Ascending aorta (tissue), 2 donors: ENCODE results near the gene RNF213. TPM values are rescaled to one million over a fixed set of nuclear protein-coding genes. Genes with fewer than 3 reads are reported as not detected.

ENCODE experiments used
- DNase-seq, 2 donors: peaks; one replicate each; pipeline ENCODE4 v3.0.0-alpha.2; 2019; ENCODE audit warnings: low spot score in 2 of 2
- H3K27ac ChIP-seq, 2 donors: fragments of 200-600 bp; sonication (generic); one replicate each; pipeline ENCODE4 v1.5.1; 2016 to 2017; ENCODE audit warnings: mild to moderate bottlenecking in 1 of 2
- H3K27me3 ChIP-seq: fragments of 200-600 bp; sonication (generic); one replicate; pipeline ENCODE4 v1.5.1; 2017
- H3K36me3 ChIP-seq, 2 donors: fragments of 200-600 bp; sonication (generic); one replicate each; pipeline ENCODE4 v1.5.1; 2016
- H3K4me1 ChIP-seq, 2 donors: fragments of 200-600 bp; sonication (generic); one replicate each; pipeline ENCODE4 v1.5.1; 2016 to 2017; ENCODE audit warnings: mild to moderate bottlenecking in 1 of 2
- H3K4me3 ChIP-seq, 2 donors: fragments of 200-600 bp; sonication (generic); one replicate each; pipeline ENCODE4 v1.5.1; 2016 to 2017; ENCODE audit warnings: mild to moderate bottlenecking in 1 of 2
- H3K9me3 ChIP-seq, 2 donors: fragments of 200-600 bp; sonication (generic); one replicate each; pipeline ENCODE4 v1.5.1; 2016
- intact Hi-C: fragments of 100-400 bp; cut with DNase I; formaldehyde crosslinking; loops from one replicate; pipeline ENCODE4 v1.15.1; 2023
- total RNA-seq: library from RNA; depleted of rRNA; stranded (reverse); fragments of >200 nt; gene quantifications from one replicate; pipeline ENCODE4 v1.1.0, GENCODE V29; 2016
- TF ChIP-seq, protein P1 (sequence below), 3 experiments: fragments of 200-600 bp in 2 of 3; fragments of 450-650 bp in 1 of 3; sonication (generic) in 2 of 3; IDR thresholded peaks; one replicate each; pipeline ENCODE4 v1.5.1; 2016 to 2019; ENCODE audit warnings: antibody characterized with exemption in 3 of 3, mild to moderate bottlenecking in 1 of 3, moderate library complexity in 1 of 3

RNF213 gene
- total RNA-seq, 1 donor from 2014 or later: 155 TPM

DNA sequence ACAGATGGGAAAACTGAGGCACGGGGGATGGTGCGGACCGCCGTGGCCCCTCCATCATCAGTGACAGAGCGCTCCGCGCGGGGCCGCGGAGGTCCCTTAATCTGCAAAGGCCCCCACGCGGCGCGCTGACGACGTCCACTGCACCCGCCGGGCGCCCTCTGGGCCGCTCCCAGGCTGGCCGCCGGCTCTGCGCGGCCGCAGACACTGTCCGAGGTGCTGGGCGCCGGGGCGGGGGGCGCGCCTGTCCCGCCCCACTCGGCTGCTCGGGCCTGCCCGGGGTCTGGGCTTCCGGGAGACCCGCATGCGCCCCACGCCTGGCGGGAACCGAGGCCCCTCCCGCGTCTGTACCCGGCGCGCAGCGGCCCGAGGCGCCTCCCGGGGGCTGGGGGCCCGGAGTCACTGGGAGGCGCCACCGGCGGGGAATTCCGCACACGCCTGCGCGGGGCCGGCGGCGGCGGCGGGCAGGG, 550 bp upstream of the RNF213 start:
- intact Hi-C loops: loop anchor here (2.0 to 5.0 kb wide), 4 partner anchors 19 to 158 kb away; partner anchors contain the start of genes EIF4A3, GAA, SGSH and SLC26A11
- TF ChIP-seq, protein P1, sequence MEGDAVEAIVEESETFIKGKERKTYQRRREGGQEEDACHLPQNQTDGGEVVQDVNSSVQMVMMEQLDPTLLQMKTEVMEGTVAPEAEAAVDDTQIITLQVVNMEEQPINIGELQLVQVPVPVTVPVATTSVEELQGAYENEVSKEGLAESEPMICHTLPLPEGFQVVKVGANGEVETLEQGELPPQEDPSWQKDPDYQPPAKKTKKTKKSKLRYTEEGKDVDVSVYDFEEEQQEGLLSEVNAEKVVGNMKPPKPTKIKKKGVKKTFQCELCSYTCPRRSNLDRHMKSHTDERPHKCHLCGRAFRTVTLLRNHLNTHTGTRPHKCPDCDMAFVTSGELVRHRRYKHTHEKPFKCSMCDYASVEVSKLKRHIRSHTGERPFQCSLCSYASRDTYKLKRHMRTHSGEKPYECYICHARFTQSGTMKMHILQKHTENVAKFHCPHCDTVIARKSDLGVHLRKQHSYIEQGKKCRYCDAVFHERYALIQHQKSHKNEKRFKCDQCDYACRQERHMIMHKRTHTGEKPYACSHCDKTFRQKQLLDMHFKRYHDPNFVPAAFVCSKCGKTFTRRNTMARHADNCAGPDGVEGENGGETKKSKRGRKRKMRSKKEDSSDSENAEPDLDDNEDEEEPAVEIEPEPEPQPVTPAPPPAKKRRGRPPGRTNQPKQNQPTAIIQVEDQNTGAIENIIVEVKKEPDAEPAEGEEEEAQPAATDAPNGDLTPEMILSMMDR (IDR thresholded peaks at IDR 0.05): no peak
- H3K4me3 ChIP-seq: peak overlapping the region; percentile 63 to 90
- H3K27me3 ChIP-seq: no peaks in the 10 kb centered on the region
- H3K36me3 ChIP-seq: peaks cover 0 to 5% of the 10 kb centered on the region in 2 donors
- no peaks in the 10 kb centered on the region for H3K9me3 ChIP-seq
- peak in 1 of 2 donors; percentile 84 for DNase-seq
- peak overlapping the region; percentile 82 to 94 for H3K27ac ChIP-seq
- peaks cover 15 to 35% of the 10 kb centered on the region in 2 donors for H3K4me1 ChIP-seq

- TF ChIP-seq, protein P1 (IDR thresholded peaks at IDR 0.05): no peak
- H3K4me1 ChIP-seq: peaks cover 15 to 28% of the 10 kb centered on the region in 2 donors
- peak overlapping the region; percentile 97 for H3K27ac ChIP-seq
- peaks cover 8 to 9% of the 10 kb centered on the region in 2 donors for H3K36me3 ChIP-seq
- intact Hi-C loops: loop anchor here (2.0 to 5.0 kb wide), 4 partner anchors 17 to 159 kb away; partner anchors contain the start of genes EIF4A3, GAA, SGSH and SLC26A11
- no peaks in the 10 kb centered on the region for H3K27me3 ChIP-seq
- DNase-seq: peak in 1 of 2 donors; percentile 77
- H3K4me3 ChIP-seq: peak overlapping the region; percentile 96 to 99
- no peaks in the 10 kb centered on the region for H3K9me3 ChIP-seq
Observed at GRCh38 chr17:80261159-80261894, 675 bp downstream of the RNF213 start.

DNA sequence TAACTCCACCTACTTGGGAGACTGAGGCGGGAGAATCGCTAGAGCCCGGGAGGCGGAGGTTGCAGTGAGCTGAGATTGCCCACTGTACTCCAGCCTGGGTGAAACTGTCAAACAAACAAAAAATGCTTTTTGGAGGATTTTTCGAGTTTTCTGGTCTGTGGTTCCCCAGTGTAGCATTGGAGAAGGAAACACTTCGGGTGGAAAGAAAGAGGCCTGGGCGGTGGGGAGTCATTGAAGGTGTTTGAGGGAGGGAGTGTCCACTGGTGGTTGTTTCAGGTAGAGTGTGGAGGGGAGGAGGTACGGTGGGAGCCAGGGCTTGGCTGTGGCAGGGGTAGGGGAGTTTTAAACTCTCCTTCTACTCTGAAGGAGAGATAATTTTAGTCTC, 1.2 kb downstream of the RNF213 start:
- H3K4me1 ChIP-seq: peaks cover 15 to 28% of the 10 kb centered on the region in 2 donors
- TF ChIP-seq, protein P1 (IDR thresholded peaks at IDR 0.05): no peak
- H3K27me3 ChIP-seq: no peaks in the 10 kb centered on the region
- peak overlapping the region; percentile 97 for H3K27ac ChIP-seq
- peaks cover 8 to 9% of the 10 kb centered on the region in 2 donors for H3K36me3 ChIP-seq
- H3K4me3 ChIP-seq: peak overlapping the region; percentile 96 to 99
- no peaks in the 10 kb centered on the region for H3K9me3 ChIP-seq
- DNase-seq: no peak
- intact Hi-C loops: loop anchor here (2.0 to 5.0 kb wide), 4 partner anchors 17 to 160 kb away; partner anchors contain the start of genes EIF4A3, GAA, SGSH and SLC26A11

DNA sequence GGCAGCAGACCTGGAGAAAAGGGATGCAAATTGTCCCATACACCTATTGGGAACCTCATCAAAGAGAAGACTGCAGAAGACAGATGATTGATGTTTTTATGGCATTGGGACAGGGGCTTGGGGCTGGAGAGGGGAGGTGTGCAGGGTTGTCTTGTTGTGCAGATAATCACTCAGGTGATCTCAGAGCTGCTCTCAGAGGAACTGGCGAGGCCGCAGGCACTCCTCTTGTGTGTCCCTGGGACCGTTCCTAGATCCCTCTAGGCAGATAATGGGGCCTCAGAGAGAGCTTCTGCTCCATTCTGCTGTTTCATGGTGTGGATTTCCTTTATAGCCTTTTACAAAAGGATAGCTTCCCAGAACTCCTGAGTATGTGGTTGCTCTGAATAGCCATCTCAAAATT, 1.6 kb downstream of the RNF213 start:
- Histone ChIP-seq H3K27ac (peak overlapping the region; percentile 97), H3K4me1 (peaks cover 15 to 28% of the 10 kb centered on the region in 2 donors), H3K27me3 (no peaks in the 10 kb centered on the region), H3K9me3 (no peaks in the 10 kb centered on the region), H3K36me3 (peaks cover 8 to 9% of the 10 kb centered on the region in 2 donors), H3K4me3 (peak overlapping the region; percentile 57 to 96)
- TF ChIP-seq, protein P1 (IDR thresholded peaks at IDR 0.05): no peak
- DNase-seq: no peak
- intact Hi-C loops: loop anchor here (5.0 kb wide), 2 partner anchors 115 to 160 kb away; partner anchors contain the start of genes EIF4A3 and GAA

- H3K4me3 ChIP-seq: peak overlapping the region; percentile 26 to 57
- TF ChIP-seq, protein P1 (IDR thresholded peaks at IDR 0.05): no peak
- DNase-seq: no peak
- H3K27ac ChIP-seq: peak overlapping the region; percentile 72 to 97
- intact Hi-C loops: loop anchor here (5.0 kb wide), 2 partner anchors 116 to 161 kb away; partner anchors contain the start of genes EIF4A3 and GAA
- peaks cover 9 to 12% of the 10 kb centered on the region in 2 donors for H3K36me3 ChIP-seq
- no peaks in the 10 kb centered on the region for H3K27me3 ChIP-seq
- no peaks in the 10 kb centered on the region for H3K9me3 ChIP-seq
- H3K4me1 ChIP-seq: peaks cover 15 to 28% of the 10 kb centered on the region in 2 donors
Observed at GRCh38 chr17:80262775-80263244, 2.2 kb downstream of the RNF213 start.
